HPDE6-E6E7 (cell line): ENCODE measurements around the gene LYZ.

Experiments used
- DNase-seq: peaks from one replicate; pipeline ENCODE4 v3.0.0; 2011; ENCODE audit warnings: missing footprints; ENCODE audit errors: extremely low spot score

LYZ gene

GRCh38 chr12:69338936-69339335, 9.2 kb upstream of the LYZ start:
- DNase-seq: no peak

- no peak for DNase-seq
These were observed 8.2 kb upstream of the LYZ start for GRCh38 chr12:69339999-69340398.

- DNase-seq: no peak
These were observed 6.9 kb upstream of the LYZ start for GRCh38 chr12:69341328-69341727.

DNA sequence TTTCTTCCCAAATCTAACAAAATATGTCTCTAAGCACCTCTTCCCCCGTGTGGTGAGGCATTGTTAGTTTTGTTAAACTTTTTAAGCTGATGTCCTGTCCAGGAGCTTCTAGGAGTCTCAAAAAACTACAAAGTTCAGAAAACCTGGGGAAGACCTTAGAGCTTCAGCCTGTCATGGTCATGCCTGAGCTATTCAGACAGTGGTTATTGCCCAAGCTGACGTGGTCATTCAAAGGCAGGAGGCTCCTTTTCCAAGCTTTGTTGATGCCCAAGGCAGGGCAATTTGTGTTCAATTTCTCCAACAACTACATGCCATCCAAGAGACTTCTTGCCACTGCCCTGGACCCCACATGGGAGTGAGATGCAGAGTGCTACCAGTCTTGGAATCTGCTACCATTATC, 5.8 kb upstream of the LYZ start:
- no peak for DNase-seq

GRCh38 chr12:69343357-69343756, 4.8 kb upstream of the LYZ start:
- no peak for DNase-seq

DNA sequence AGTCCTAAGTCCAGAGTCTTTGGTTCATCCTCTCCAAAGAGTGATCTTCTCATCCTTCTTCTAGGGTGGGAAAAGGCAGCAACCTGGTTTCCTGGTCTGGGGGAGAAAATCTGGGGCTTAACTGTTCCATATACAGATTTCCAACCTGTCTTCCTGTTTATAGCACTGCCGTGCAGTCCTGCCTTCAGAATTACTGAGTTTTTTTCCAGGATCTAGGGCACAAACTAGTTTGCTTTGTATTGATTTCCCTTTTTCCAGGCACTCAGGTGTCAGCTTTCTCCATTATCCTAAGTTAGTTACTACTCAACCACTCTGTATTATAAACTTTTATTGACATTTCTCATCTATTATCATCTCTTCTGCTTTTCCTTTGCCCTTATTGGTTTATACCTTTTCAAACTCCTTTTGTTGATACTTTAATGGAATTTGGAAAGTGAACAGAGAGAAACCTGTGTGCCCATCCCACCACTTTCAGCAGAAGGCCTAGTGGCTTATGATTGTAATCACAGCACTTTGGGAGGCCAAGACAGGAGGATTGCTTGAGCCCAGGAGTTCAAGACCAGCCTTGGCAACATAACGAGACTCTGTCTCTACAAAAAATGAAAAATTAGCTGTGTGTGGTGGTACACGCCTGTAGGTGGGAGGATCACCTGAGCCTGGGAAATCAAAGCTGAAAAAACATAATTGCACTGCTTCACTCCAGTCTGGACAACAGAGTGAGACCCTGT, 4.1 kb upstream of the LYZ start:
- no peak for DNase-seq

GRCh38 chr12:69345077-69345476, 3.1 kb upstream of the LYZ start:
- DNase-seq: no peak

DNA sequence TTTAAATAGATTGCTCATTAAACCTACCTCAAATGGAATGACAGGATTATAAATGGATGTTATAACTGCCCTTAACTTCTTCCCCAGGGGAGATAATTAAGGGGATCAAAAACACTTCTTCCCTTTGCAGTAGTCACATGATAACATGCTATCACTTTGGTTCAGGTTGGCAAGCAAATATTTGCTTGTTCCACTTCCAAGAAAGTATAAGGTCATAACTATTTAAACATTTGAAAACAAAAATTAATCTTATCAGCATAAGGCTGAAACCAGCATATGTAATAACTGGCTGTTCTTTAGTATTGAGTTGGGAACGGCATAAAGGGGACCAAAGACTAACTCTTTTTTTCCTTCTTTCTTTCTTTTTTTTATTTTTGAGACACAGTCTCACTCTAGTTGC, 2.4 kb upstream of the LYZ start:
- no peak for DNase-seq

DNA sequence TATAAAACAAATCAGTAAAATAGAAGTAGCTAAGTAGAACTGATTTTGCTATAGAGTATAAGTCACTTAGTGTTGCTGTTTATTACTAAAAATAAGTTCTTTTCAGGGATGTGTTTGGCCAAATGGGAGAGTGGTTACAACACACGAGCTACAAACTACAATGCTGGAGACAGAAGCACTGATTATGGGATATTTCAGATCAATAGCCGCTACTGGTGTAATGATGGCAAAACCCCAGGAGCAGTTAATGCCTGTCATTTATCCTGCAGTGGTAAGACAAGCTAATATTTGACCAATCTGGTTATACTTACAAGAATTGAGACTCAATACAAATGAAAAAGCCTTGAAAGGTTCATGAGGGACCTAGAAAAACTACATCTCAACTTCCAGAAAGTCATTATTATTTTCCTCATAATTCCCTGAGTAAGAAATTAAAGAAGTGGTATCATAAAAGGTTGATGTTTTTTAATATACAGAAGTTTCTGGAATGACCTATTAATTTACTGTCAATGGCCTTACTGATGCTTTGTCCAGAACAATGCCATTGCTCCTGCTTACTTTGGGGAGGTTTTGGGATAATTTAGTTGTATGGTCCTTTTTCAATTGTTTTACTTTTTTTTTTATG, 1.9 kb downstream of the LYZ start:
- no peak for DNase-seq

- no peak for DNase-seq
These were observed 2.6 kb downstream of the LYZ start for GRCh38 chr12:69350777-69351176.

GRCh38 chr12:69351462-69352236, 3.5 kb downstream of the LYZ start:
- no peak for DNase-seq

DNA sequence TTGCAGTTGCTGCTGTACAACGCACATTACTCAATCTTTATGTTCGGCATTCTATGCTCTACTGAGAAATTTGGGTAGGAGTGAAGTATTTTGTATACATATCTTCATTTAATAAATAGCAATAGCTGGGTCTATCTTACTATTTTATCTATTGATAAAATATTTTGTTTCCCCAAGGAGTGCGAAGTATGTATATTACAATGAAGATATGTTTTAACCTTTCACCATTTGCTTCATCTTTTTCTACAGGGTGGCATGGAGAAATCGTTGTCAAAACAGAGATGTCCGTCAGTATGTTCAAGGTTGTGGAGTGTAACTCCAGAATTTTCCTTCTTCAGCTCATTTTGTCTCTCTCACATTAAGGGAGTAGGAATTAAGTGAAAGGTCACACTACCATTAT, 4.7 kb downstream of the LYZ start:
- DNase-seq: no peak

DNA sequence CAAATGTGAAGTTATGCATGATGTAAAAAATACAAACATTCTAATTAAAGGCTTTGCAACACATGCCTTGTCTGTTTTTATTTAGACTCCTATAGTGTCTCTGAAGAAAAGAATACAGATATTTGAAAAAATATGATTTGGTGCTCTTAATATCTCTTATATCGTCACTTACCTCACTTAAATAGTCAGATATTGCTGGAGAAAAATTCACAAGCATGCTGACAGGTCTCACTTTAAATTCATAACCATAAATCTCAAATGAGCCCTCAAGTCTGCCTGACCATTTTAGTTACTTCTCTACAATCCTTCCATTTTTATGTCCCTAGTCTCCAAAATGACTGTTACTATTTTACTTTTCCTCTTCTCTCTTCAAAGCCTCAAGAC, 6.0 kb downstream of the LYZ start:
- no peak for DNase-seq

DNA sequence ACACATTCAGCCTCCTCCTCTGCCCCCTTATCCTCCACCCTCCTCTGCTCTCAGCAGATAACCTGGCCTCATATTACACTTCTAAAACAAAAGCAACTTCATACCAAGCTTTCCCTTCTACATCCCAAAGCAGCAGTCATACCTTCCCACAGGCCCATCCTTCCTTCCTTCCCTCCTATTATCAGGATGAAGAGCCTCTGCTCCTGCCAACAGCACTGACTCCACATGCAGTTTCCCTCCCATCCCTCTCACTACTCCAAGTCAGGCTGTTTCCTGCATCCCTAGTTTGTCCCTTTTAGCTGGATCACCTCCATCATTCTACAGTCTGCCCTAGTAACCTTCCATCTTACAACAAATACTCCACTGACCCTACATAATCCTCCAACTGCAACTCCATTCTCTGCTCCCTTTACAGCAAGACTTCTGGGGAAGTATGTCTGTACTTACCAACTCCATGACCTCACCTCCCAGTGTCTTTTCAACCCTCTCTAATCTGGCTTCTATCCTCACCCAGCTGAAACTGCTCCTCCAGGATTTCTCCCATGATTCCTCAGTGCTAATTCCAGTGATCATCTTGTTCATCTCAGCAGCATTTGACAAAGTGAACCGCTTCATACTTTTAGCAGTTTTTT, 6.5 kb downstream of the LYZ start:
- no peak for DNase-seq

DNA sequence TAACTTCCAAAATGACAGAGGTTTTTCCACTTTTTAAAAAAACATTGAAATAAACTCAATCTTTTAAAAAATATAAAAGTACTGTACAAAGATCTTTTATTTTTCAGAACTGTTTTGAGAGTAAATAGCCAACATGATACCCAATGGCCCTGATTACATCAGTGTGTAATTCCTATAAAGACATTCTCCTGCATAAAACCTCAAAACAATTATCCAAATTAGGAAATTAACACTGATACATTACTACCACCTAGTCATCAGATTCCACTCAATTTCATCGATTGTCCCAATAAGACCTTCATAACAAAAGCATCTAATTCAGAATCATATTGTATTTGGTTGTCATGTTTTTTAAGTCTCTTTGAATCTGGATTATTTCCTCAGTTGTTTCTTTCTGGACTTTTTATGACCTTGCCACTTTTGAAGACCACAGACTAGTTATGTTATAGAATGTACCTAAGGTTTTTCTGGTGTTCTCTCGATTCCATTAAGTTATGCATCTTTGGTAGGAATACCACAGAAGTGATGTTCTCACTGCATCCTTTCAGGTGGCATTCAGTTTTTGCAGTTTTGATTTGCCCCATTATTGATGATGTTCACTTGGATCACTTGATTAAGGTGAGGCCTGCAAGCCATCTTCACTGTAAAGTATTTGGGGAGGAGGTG, 7.3 kb downstream of the LYZ start:
- DNase-seq: no peak

DNA sequence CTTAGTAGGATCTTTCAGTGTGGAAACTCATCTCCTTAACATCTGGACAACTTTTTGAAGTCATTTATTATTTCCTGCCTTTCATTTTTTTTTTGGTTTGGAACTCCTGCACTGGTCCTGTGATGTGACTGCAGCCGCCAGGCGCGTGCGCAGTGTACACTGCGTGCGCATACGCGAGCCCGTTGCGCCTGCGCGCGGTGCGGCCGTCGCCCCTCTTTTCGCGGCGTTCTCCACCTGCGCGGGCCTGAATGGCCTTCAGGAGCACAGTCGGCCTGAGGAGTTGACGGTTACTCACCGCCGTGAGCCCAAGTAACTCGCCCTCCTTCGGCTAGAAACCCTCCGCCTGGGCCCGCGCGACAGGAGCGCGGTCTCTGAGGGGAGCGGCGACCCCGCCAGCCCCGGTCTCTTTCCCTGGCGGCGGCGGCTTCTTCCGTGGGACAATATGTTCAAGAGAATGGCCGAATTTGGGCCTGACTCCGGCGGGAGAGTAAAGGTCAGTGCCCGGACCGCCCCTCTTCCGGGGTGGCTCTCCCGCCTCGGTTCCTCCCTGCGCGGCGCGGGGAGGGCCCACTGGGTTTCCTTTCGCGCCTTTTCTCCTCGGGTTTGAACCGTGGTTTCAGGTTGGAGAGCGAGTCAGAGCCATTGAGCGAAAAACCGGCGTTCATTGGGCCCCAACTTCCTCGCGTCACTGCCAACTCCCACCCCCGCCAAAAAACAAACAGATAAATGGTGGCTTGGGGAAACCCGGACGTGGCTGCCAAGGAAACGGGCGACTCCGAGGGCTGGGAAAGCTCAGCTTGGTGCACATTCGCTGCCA, 11.6 kb downstream of the LYZ start, which contains the start of gene YEATS4:
Gene YEATS4, plus strand, starts transcription at position 213 of the 817 bp plus-strand sequence. Its CDS starts 230 bp downstream, at position 443.
- peak; percentile 93 for DNase-seq

- no peak for DNase-seq
These were observed 12.1 kb downstream of the LYZ start for GRCh38 chr12:69360348-69360672.

DNA sequence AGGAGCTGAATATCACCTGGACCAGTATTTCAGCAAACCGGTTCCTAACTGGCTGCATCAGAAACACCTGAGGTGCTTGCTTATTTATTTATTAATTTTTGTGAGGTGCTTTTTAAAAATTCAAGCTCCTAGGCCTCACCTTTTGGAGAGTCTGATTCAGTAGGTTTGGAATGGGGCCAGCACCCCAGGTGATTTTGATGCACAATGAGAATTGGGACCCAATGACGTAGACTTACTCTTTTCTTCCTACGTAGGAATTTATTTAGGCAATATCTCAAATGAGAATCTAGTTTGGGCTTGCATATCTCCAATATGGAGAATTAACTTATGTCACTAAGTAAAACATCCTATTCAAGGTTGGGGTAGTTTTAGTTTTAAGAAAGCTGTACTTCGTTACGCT, 18.6 kb downstream of the LYZ start:
- DNase-seq: no peak

DNA sequence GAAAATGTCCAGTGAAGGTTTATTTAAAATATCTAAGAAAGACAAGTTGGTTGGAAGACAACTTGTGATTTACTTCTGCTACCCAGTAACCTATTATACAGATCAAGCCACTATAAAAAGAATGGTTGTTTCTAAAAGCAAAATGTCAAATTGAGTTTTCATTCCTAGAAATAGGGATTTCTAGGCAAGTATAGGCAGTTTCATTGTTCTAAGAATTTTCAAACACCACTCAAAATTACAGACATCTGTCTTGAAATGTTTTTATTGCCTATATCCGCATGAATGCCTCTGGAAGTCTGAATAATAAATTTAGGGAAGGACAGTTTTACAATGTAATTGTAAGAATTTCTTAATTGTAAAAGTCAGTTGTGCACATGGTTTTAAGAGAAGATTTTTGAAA, 20.0 kb downstream of the LYZ start:
- DNase-seq: no peak

- no peak for DNase-seq
These were observed 34.9 kb downstream of the LYZ start for GRCh38 chr12:69383074-69383473.

DNA sequence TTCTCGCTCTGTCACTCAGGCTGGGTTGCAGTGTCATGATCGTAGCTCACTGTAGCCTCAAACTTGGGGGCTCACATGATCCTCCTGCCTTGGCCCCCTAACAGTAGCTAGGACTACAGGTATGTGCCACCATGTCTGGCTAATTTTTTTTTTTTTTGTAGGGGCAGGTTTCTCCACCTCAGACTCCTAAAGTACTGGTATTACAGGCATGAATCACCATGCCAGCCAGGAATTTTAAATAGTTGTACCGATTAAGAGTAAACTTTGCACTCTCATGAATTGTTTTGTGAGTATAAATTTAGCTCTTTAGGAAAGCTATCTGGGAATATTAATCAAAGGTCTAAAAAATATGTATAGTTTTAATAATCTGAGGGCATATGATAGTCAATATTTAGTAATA, 36.9 kb downstream of the LYZ start:
- no peak for DNase-seq
